Ovary (tissue), 9 donors: ENCODE results near the gene HIVEP3. TPM values are rescaled to one million over a fixed set of nuclear protein-coding genes. Genes with fewer than 3 reads are reported as not detected.

Experiments used
- DNase-seq, 5 donors: peaks; one replicate each; pipeline ENCODE4 v3.0.0-alpha.2; 2019 to 2020
- H3K27ac ChIP-seq, 2 donors: fragments of 200-600 bp; one replicate each; pipeline versions ENCODE4 v1.5.1 to v1.8.0; 2019 to 2022
- H3K27me3 ChIP-seq: fragments of 200-600 bp; one replicate; pipeline ENCODE4 v1.8.0; 2022
- H3K36me3 ChIP-seq: fragments of 200-600 bp; sonication (generic); one replicate; pipeline ENCODE4 v1.5.1; 2019
- H3K4me1 ChIP-seq: one replicate; pipeline ENCODE4 v1.8.1; 2013; ENCODE audit warnings: mild to moderate bottlenecking, moderate library complexity; ENCODE audit not compliant: insufficient read depth
- H3K4me3 ChIP-seq: fragments of 200-600 bp; sonication (generic); one replicate; pipeline ENCODE4 v1.5.1; 2017
- H3K9me3 ChIP-seq, 2 donors: fragments of 200-600 bp in 1 of 2; sonication (generic) in 1 of 2; one replicate each; pipeline versions ENCODE4 v1.5.1 to v1.8.1; 2013 to 2019; ENCODE audit warnings: mild to moderate bottlenecking in 1 of 2, moderate library complexity in 1 of 2
- CTCF ChIP-seq, 3 donors: fragments of 450-650 bp in 2 of 3; fragments of 200-600 bp in 1 of 3; IDR thresholded peaks; one replicate each; pipeline versions ENCODE4 v1.5.1 to v1.8.0; 2016 to 2022; ENCODE audit warnings: antibody characterized with exemption in 3 of 3, mild to moderate bottlenecking in 1 of 3
- EP300 ChIP-seq: sonication (generic); formaldehyde crosslinking; IDR thresholded peaks from one replicate; pipeline ENCODE4 v1.6.1; 2017; ENCODE audit warnings: antibody characterized with exemption
- POLR2A ChIP-seq: fragments of 450-650 bp; IDR thresholded peaks from one replicate; pipeline ENCODE4 v1.6.1; 2017; ENCODE audit warnings: antibody characterized with exemption, mild to moderate bottlenecking, moderate library complexity
- WGBS, 3 donors: extraction: QIAGEN DNeasy Blood & Tissue Kit in 1 of 3; methylation state at CpG; one replicate each; pipeline versions ENCODE4 v1.1.5 to v1.1.7; 2013 to 2017; 5-methylcytosine and 5-hydroxymethylcytosine counted together
- intact Hi-C, 4 donors: fragments of 100-400 bp; cut with DNase I; formaldehyde crosslinking; loops; one replicate each; pipeline versions ENCODE4 v1.11.0 to v1.15.1; 2022 to 2023
- polyA plus RNA-seq, 2 donors: library from polyadenylated mRNA; stranded (reverse); fragments of 200-250 nt in 1 of 2; fragments of 350-450 nt in 1 of 2; fragmentation: Illumina TruSeq in 1 of 2; extraction: RNeasy Lipid Tissue Mini Kit (QIAGEN cat#74804) in 1 of 2; gene quantifications; one replicate each; pipeline ENCODE4 v1.2.3, GENCODE V29; 2013 to 2014
- total RNA-seq, 7 donors: library from RNA; depleted of rRNA in 2 of 7; stranded (reverse); fragments of >200 nt in 2 of 7; fragmentation: NEBNext Ultra II Directional in 3 of 7; extraction: Animal tissue kit (Norgen Biotek cat#: 25700) in 3 of 7; gene quantifications; one replicate each; pipeline versions ENCODE4 v1.1.0 to v1.2.4, GENCODE V29; 2016 to 2023
- donor health status: DM: no; HTN: no; CAD: no; lungs with moderate emphysema.
- donor health status: DM: no; HTN: no; CAD: no.
- donor health status: Bipolar disorder and iron deficiency.
- donor health status: DM: yes; HTN: yes; CAD: no.
- donor health status: DM: no; HTN: no; CAD: no.
- donor health status: DM: yes; HTN: yes; CAD: no.

The HIVEP3 gene
- total and polyA plus RNA-seq, 9 donors, result 3.0 to 7.5 (median 5.2) TPM

GRCh38 chr1:41957568-41957967 lies 38.8 kb upstream of the HIVEP3 start:
- intact Hi-C loops, result no loop called here
- H3K27ac ChIP-seq, result no peak overlapping the region
- no peak overlapping the region for H3K4me3 ChIP-seq
- DNase-seq, result no peak
- H3K9me3 ChIP-seq, result no peaks in the 10 kb centered on the region
- TF ChIP-seq CTCF (IDR thresholded peaks at IDR 0.05), result no peak
- no peak for TF ChIP-seq EP300
- no peaks in the 10 kb centered on the region for H3K27me3 ChIP-seq
- 48 to 71% (median 64%) methylated on average over 3 of the region's 3 CpGs for WGBS, 3 donors
- H3K4me1 ChIP-seq, result peaks cover 2% of the 10 kb centered on the region
- no peaks in the 10 kb centered on the region for H3K36me3 ChIP-seq

DNA sequence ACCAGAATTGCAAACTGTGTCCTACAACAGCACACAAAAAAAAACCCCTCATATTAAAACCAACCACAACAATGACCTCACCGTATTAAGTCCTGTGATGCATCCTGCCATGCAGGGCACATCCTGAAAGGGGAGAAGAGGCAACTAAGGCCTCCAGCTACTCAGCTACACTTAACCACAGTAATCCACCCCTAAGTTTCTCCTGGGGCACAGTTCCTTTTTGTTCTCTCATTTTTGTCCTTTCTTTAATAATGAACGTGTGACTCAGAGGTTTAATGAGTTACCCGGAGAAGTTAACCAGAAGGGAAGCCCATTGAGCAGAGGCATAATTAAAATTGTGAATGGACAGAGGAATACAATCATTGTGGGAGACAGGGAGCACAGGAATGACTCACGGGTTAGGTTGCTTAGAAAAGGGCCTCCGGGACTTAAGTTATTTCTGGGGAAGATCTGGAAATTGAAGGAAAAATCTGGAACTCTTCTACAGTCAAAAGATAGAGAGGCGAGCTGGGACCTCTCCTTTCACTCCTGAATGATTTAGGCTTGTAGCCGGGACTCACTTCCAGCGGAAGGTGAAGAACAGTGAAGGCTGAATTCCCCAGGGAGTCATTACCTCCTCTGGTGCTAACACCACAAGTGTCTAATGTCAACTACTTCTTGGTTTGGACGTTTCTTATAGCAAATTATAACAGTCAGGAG lies 36.9 kb upstream of the HIVEP3 start:
- H3K27me3 ChIP-seq, result no peaks in the 10 kb centered on the region
- no peak overlapping the region for H3K4me3 ChIP-seq
- TF ChIP-seq EP300 (no peak), CTCF (IDR thresholded peaks at IDR 0.05) (no peak), POLR2A (no peak)
- DNase-seq, result no peak
- peaks cover 2% of the 10 kb centered on the region for H3K4me1 ChIP-seq
- H3K9me3 ChIP-seq, result no peaks in the 10 kb centered on the region
- WGBS, 3 donors, result 65 to 72% (median 66%) methylated on average over 9 of the region's 9 CpGs
- intact Hi-C loops, result no loop called here
- no peaks in the 10 kb centered on the region for H3K36me3 ChIP-seq
- H3K27ac ChIP-seq, result no peak overlapping the region

GRCh38 chr1:41954533-41954944 lies 35.8 kb upstream of the HIVEP3 start:
- WGBS, 3 donors, result 39 to 66% (median 42%) methylated on average over 6 of the region's 6 CpGs
- no peak for TF ChIP-seq CTCF (IDR thresholded peaks at IDR 0.05)
- no peak for TF ChIP-seq EP300
- TF ChIP-seq POLR2A, result no peak
- DNase-seq, result peak in 1 of 5 donors; percentile 8
- Histone ChIP-seq H3K4me3 (no peak overlapping the region), H3K4me1 (peaks cover 2% of the 10 kb centered on the region), H3K36me3 (no peaks in the 10 kb centered on the region), H3K27ac (no peak overlapping the region), H3K9me3 (no peaks in the 10 kb centered on the region), H3K27me3 (no peaks in the 10 kb centered on the region)
- intact Hi-C loops, result no loop called here

DNA sequence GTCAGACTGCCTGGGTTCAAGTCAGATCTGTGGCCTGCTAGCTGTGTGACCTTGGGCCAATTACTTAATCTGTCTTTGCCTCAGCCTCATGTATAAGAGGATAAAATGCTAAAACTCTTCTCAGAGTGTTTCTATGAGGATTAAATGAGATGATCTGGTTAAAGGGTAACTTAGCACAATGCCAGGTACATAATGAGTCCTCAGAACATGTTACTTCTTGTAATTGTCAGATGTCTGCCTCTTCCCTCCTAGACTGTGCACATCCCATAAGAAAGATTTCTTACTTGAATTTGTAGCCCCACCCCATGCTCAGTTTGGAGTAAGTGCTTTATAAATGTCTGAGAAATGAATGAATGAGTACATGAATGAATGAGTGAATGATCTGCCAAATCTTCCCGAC lies 34.6 kb upstream of the HIVEP3 start:
- no peaks in the 10 kb centered on the region for H3K9me3 ChIP-seq
- peaks cover 2% of the 10 kb centered on the region for H3K4me1 ChIP-seq
- no peak overlapping the region for H3K4me3 ChIP-seq
- H3K27ac ChIP-seq, result no peak overlapping the region
- TF ChIP-seq POLR2A (no peak), CTCF (IDR thresholded peaks at IDR 0.05) (no peak), EP300 (no peak)
- WGBS, 3 donors, result 76 to 91% (median 86%) methylated on average over 1 of the region's 1 CpG
- DNase-seq, result no peak
- no peaks in the 10 kb centered on the region for H3K36me3 ChIP-seq
- intact Hi-C loops, result no loop called here
- H3K27me3 ChIP-seq, result no peaks in the 10 kb centered on the region
